WTC11 (cell line): ENCODE data around the gene CFI. TPM values are rescaled to one million over a fixed set of nuclear protein-coding genes. Genes with fewer than 3 reads are reported as not detected.

Experiments used
- ATAC-seq: fragments of 200-7000 bp; cut with Tn5 transposase; 2 replicates; pipeline ENCODE4 v1.10.0; 2021; ENCODE audit warnings: mild to moderate bottlenecking, moderate library complexity
- CTCF ChIA-PET: fragments of 300-600 bp; sonication (Branson Sonifier 250); formaldehyde crosslinking; loops from one replicate; lab custom pipeline; 2021; ENCODE audit warnings: antibody characterized with exemption; lab: Charles Lee
- POLR2A ChIA-PET: fragments of 350-600 bp; sonication (Branson Sonifier 250); formaldehyde crosslinking; loops from one replicate; lab custom pipeline; 2021; ENCODE audit warnings: antibody characterized with exemption; lab: Charles Lee
- DNase-seq: peaks from one replicate; pipeline ENCODE4 v3.0.0; 2021; ENCODE audit warnings: low spot score
- H3K27ac Mint-ChIP-seq: 2 replicates; pipeline ENCODE4 v1.8.0; 2021; ENCODE audit warnings: mixed read lengths
- H3K27me3 Mint-ChIP-seq: 2 replicates; pipeline ENCODE4 v1.8.0; 2021; ENCODE audit warnings: low read depth, mild to moderate bottlenecking, moderate library complexity, mixed read lengths
- H3K36me3 Mint-ChIP-seq: 2 replicates; pipeline ENCODE4 v1.8.0; 2021; ENCODE audit warnings: mixed read lengths
- H3K4me1 Mint-ChIP-seq: 2 replicates; pipeline ENCODE4 v1.8.0; 2022; ENCODE audit warnings: mixed read lengths
- H3K4me3 Mint-ChIP-seq: 2 replicates; pipeline ENCODE4 v1.8.0; 2021; ENCODE audit warnings: mild to moderate bottlenecking, moderate library complexity, mixed read lengths
- H3K9me3 Mint-ChIP-seq: 2 replicates; pipeline ENCODE4 v1.8.0; 2021; ENCODE audit warnings: mixed read lengths
- ATF1 ChIP-seq: sonication (generic); formaldehyde crosslinking; IDR thresholded peaks from 2 replicates; pipeline ENCODE4 v1.8.1; 2023; ENCODE audit warnings: mild to moderate bottlenecking, moderate library complexity, missing genetic modification reagents
- CBFB ChIP-seq: sonication (generic); formaldehyde crosslinking; IDR thresholded peaks from 2 replicates; pipeline ENCODE4 v1.8.1; 2022; ENCODE audit warnings: mild to moderate bottlenecking, low read depth, missing genetic modification reagents
- ETV6 ChIP-seq: sonication (generic); formaldehyde crosslinking; IDR thresholded peaks from 2 replicates; pipeline ENCODE4 v1.8.1; 2022; ENCODE audit warnings: mild to moderate bottlenecking, missing genetic modification reagents
- HMGA2 ChIP-seq: fragments of 250-450 bp; sonication (Bioruptor Pico); IDR thresholded peaks from 2 replicates; pipeline ENCODE4 v1.4.0; 2021; ENCODE audit warnings: mild to moderate bottlenecking, moderate library complexity
- JAZF1 ChIP-seq: fragments of 250-450 bp; sonication (Bioruptor Pico); IDR thresholded peaks from 2 replicates; pipeline ENCODE4 v1.9.0; 2021; ENCODE audit warnings: moderate library complexity, mild to moderate bottlenecking, inconsistent platforms
- SMAD3 ChIP-seq: sonication (generic); formaldehyde crosslinking; IDR thresholded peaks from 2 replicates; pipeline ENCODE4 v1.8.0; 2022; ENCODE audit warnings: missing genetic modification reagents, mild to moderate bottlenecking, borderline replicate concordance
- ZNF396 ChIP-seq: fragments of 250-450 bp; sonication (Bioruptor Pico); IDR thresholded peaks from 2 replicates; pipeline ENCODE4 v1.8.0; 2021; ENCODE audit warnings: mild to moderate bottlenecking, moderate library complexity, borderline replicate concordance
- ZNF671 ChIP-seq: fragments of 250-450 bp; sonication (Bioruptor Pico); IDR thresholded peaks from 2 replicates; pipeline ENCODE4 v1.8.0; 2021; ENCODE audit warnings: mild to moderate bottlenecking
- total RNA-seq: library from RNA; stranded (reverse); gene quantifications from 3 replicates; pipeline ENCODE4 v1.2.3, GENCODE V29; 2021
- TF ChIP-seq, protein P1 (sequence below): fragments of 250-450 bp; sonication (Bioruptor Pico); conservative IDR thresholded peaks from 2 replicates; pipeline ENCODE4 v1.9.0; 2021; ENCODE audit warnings: mild to moderate bottlenecking
- TF ChIP-seq, protein P2 (sequence below): sonication (generic); formaldehyde crosslinking; conservative IDR thresholded peaks from 2 replicates; pipeline ENCODE4 v1.8.1; 2022; ENCODE audit warnings: mild to moderate bottlenecking, missing genetic modification reagents
- TF ChIP-seq, protein P3 (sequence below): sonication (generic); formaldehyde crosslinking; IDR thresholded peaks from 2 replicates; pipeline ENCODE4 v1.8.1; 2023; ENCODE audit warnings: mild to moderate bottlenecking, missing genetic modification reagents, moderate library complexity
- TF ChIP-seq, protein P4 (sequence below): sonication (generic); formaldehyde crosslinking; IDR thresholded peaks from 2 replicates; pipeline ENCODE4 v1.8.0; 2023; ENCODE audit warnings: mild to moderate bottlenecking, missing genetic modification reagents
- TF ChIP-seq, protein P5 (sequence below): fragments of 250-450 bp; sonication (Bioruptor Pico); IDR thresholded peaks from 2 replicates; pipeline ENCODE4 v1.9.0; 2021; ENCODE audit warnings: mild to moderate bottlenecking
- TF ChIP-seq, protein P6 (sequence below): sonication (generic); formaldehyde crosslinking; IDR thresholded peaks from 2 replicates; pipeline ENCODE4 v1.8.1; 2022; ENCODE audit warnings: missing genetic modification reagents, borderline replicate concordance
- TF ChIP-seq, protein P7 (sequence below): sonication (generic); formaldehyde crosslinking; IDR thresholded peaks from 2 replicates; pipeline ENCODE4 v1.8.1; 2022; ENCODE audit warnings: low read depth, mild to moderate bottlenecking, moderate library complexity, missing genetic modification reagents, borderline replicate concordance

Gene CFI
- total RNA-seq, 1 experiment from 2014 or later, result not detected

DNA sequence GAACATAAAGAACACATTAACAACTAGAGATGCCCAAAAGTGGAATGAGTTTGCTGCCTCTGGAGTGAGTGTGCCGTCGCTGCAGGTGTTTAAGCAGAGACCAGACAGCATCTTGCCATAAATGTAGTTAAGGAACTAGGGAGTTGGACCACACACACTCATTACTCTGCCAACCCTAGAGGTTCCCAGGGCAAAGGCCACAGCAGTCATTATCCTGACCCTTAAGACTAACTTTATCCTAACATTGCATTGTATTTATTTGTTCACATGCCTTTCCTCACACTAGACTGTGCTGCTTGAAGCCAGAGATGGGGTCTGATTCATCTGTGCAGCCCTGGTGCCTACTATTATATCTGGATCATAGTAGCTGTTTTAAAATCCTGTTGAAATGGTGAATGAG lies 55.1 kb downstream of the CFI start:
- TF ChIP-seq JAZF1 (CRISPR knock-in tag) (no peak), ZNF671 (CRISPR knock-in tag) (no peak), CBFB (CRISPR knock-in tag) (no peak), ZNF396 (CRISPR knock-in tag) (no peak), ATF1 (CRISPR knock-in tag) (no peak), ETV6 (CRISPR knock-in tag) (no peak), SMAD3 (CRISPR knock-in tag) (no peak), HMGA2 (CRISPR knock-in tag) (no peak)
- TF ChIP-seq, protein P1, sequence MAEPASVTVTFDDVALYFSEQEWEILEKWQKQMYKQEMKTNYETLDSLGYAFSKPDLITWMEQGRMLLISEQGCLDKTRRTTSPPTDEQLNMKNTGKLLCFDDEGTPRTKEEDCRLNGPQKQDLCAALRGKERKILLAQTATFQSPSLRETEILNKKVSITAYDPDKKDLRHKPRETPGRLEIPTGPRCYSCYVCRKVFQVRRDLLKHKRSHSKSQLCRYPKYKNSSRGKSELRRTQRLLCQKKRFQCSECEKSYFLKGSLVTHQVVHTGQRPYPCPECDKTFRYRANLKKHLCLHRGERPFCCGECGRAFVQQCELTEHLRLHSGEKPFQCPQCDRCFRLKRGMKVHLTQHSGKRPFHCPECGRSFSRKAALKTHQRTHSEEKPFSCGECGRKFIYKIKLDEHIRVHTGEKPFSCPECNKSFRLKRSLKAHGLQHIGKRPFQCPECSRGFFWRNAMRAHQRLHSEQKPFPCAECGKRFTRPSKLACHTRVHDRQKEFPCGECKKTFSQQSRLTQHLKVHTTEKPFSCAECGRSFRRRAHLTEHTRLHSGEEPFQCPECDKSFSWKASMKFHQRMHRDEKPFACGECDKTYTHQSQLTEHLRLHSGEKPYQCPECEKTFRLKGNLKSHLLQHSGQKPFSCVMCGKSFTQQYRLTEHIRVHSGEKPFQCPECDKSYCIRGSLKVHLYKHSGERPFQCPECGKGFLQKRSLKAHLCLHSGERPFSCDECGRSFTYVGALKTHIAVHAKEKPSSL (CRISPR knock-in tag), result no peak
- TF ChIP-seq, protein P2, sequence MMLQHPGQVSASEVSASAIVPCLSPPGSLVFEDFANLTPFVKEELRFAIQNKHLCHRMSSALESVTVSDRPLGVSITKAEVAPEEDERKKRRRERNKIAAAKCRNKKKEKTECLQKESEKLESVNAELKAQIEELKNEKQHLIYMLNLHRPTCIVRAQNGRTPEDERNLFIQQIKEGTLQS (CRISPR knock-in tag), result no peak
- TF ChIP-seq, protein P3, sequence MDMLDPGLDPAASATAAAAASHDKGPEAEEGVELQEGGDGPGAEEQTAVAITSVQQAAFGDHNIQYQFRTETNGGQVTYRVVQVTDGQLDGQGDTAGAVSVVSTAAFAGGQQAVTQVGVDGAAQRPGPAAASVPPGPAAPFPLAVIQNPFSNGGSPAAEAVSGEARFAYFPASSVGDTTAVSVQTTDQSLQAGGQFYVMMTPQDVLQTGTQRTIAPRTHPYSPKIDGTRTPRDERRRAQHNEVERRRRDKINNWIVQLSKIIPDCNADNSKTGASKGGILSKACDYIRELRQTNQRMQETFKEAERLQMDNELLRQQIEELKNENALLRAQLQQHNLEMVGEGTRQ, result no peak
- TF ChIP-seq, protein P4, sequence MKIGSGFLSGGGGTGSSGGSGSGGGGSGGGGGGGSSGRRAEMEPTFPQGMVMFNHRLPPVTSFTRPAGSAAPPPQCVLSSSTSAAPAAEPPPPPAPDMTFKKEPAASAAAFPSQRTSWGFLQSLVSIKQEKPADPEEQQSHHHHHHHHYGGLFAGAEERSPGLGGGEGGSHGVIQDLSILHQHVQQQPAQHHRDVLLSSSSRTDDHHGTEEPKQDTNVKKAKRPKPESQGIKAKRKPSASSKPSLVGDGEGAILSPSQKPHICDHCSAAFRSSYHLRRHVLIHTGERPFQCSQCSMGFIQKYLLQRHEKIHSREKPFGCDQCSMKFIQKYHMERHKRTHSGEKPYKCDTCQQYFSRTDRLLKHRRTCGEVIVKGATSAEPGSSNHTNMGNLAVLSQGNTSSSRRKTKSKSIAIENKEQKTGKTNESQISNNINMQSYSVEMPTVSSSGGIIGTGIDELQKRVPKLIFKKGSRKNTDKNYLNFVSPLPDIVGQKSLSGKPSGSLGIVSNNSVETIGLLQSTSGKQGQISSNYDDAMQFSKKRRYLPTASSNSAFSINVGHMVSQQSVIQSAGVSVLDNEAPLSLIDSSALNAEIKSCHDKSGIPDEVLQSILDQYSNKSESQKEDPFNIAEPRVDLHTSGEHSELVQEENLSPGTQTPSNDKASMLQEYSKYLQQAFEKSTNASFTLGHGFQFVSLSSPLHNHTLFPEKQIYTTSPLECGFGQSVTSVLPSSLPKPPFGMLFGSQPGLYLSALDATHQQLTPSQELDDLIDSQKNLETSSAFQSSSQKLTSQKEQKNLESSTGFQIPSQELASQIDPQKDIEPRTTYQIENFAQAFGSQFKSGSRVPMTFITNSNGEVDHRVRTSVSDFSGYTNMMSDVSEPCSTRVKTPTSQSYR (CRISPR knock-in tag), result no peak
- TF ChIP-seq, protein P5, sequence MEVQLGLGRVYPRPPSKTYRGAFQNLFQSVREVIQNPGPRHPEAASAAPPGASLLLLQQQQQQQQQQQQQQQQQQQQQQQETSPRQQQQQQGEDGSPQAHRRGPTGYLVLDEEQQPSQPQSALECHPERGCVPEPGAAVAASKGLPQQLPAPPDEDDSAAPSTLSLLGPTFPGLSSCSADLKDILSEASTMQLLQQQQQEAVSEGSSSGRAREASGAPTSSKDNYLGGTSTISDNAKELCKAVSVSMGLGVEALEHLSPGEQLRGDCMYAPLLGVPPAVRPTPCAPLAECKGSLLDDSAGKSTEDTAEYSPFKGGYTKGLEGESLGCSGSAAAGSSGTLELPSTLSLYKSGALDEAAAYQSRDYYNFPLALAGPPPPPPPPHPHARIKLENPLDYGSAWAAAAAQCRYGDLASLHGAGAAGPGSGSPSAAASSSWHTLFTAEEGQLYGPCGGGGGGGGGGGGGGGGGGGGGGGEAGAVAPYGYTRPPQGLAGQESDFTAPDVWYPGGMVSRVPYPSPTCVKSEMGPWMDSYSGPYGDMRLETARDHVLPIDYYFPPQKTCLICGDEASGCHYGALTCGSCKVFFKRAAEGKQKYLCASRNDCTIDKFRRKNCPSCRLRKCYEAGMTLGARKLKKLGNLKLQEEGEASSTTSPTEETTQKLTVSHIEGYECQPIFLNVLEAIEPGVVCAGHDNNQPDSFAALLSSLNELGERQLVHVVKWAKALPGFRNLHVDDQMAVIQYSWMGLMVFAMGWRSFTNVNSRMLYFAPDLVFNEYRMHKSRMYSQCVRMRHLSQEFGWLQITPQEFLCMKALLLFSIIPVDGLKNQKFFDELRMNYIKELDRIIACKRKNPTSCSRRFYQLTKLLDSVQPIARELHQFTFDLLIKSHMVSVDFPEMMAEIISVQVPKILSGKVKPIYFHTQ, result no peak
- TF ChIP-seq, protein P6, sequence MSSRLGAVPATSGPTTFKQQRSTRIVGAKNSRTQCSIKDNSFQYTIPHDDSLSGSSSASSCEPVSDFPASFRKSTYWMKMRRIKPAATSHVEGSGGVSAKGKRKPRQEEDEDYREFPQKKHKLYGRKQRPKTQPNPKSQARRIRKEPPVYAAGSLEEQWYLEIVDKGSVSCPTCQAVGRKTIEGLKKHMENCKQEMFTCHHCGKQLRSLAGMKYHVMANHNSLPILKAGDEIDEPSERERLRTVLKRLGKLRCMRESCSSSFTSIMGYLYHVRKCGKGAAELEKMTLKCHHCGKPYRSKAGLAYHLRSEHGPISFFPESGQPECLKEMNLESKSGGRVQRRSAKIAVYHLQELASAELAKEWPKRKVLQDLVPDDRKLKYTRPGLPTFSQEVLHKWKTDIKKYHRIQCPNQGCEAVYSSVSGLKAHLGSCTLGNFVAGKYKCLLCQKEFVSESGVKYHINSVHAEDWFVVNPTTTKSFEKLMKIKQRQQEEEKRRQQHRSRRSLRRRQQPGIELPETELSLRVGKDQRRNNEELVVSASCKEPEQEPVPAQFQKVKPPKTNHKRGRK (CRISPR knock-in tag), result no peak
- TF ChIP-seq, protein P7, sequence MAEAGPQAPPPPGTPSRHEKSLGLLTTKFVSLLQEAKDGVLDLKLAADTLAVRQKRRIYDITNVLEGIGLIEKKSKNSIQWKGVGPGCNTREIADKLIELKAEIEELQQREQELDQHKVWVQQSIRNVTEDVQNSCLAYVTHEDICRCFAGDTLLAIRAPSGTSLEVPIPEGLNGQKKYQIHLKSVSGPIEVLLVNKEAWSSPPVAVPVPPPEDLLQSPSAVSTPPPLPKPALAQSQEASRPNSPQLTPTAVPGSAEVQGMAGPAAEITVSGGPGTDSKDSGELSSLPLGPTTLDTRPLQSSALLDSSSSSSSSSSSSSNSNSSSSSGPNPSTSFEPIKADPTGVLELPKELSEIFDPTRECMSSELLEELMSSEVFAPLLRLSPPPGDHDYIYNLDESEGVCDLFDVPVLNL (CRISPR knock-in tag), result no peak
- Mint-ChIP-seq H3K27ac (no peak overlapping the region), H3K9me3 (no peaks in the 10 kb centered on the region), H3K4me1 (0 out of 2 replicates have a peak, but pooled peaks cover 2% of the 10 kb centered on the region), H3K4me3 (no peak overlapping the region), H3K36me3 (no peaks in the 10 kb centered on the region), H3K27me3 (no peaks in the 10 kb centered on the region)
- ATAC-seq (no peak), DNase-seq (no peak)
- ChIA-PET CTCF (no interaction called here), POLR2A (no interaction called here)
